K562 (cell line): ENCODE measurements around the gene AOC3. TPM values are rescaled to one million over a fixed set of nuclear protein-coding genes. Genes with fewer than 3 reads are reported as not detected.
A peak's percentile ranks its signal among the peaks of the same experiment; 100 is the strongest.

ENCODE experiments used
- ARID3B ChIP-seq: fragments of 250-450 bp; sonication (Bioruptor Pico); IDR thresholded peaks from 2 replicates; pipeline ENCODE4 v1.4.0; 2020; ENCODE audit warnings: borderline replicate concordance
- CREBBP ChIP-seq: IDR thresholded peaks from one replicate; pipeline ENCODE4 v1.6.1; 2012; ENCODE audit warnings: low read depth, mild to moderate bottlenecking, control low read depth, inconsistent platforms, low read length
- ESRRB ChIP-seq: fragments of 250-450 bp; sonication (Bioruptor Pico); IDR thresholded peaks from 2 replicates; pipeline ENCODE4 v1.5.0; 2020; ENCODE audit warnings: mild to moderate bottlenecking, moderate library complexity, borderline replicate concordance
- FOXJ3 ChIP-seq: sonication (generic); formaldehyde crosslinking; IDR thresholded peaks from 2 replicates; pipeline ENCODE4 v1.4.0; 2020; ENCODE audit warnings: mild to moderate bottlenecking, missing genetic modification reagents
- FOXO4 ChIP-seq: fragments of 450-650 bp; formaldehyde crosslinking; IDR thresholded peaks from 2 replicates; pipeline ENCODE4 v1.4.0; 2020; ENCODE audit warnings: mild to moderate bottlenecking, moderate library complexity
- GABPB2 ChIP-seq: fragments of 250-450 bp; sonication (Bioruptor Pico); conservative IDR thresholded peaks from 2 replicates; pipeline ENCODE4 v1.5.1; 2021; ENCODE audit warnings: mild to moderate bottlenecking
- IRF2 ChIP-seq: sonication (generic); formaldehyde crosslinking; IDR thresholded peaks from 2 replicates; pipeline ENCODE4 v1.8.1; 2022; ENCODE audit warnings: mild to moderate bottlenecking, missing genetic modification reagents
- MTA3 ChIP-seq: fragments of 450-650 bp; formaldehyde crosslinking; IDR thresholded peaks from 2 replicates; pipeline ENCODE4 v1.6.1; 2017; ENCODE audit warnings: mild to moderate bottlenecking, borderline replicate concordance
- NR3C1 ChIP-seq: sonication (generic); formaldehyde crosslinking; IDR thresholded peaks from 2 replicates; pipeline ENCODE4 v1.8.1; 2022; ENCODE audit warnings: missing genetic modification reagents
- PML ChIP-seq: IDR thresholded peaks from 2 replicates; pipeline ENCODE4 v1.6.1; 2012; ENCODE audit warnings: low read length, inconsistent platforms
- POLR2AphosphoS5 ChIP-seq: IDR thresholded peaks from 2 replicates; pipeline ENCODE4 v1.6.1; 2011; ENCODE audit warnings: mild to moderate bottlenecking, low read depth, low read length, moderate library complexity; ENCODE audit not compliant: control insufficient read depth, insufficient read depth
- SP2 ChIP-seq: IDR thresholded peaks from 2 replicates; pipeline ENCODE4 v1.6.1; 2011; ENCODE audit warnings: mild to moderate bottlenecking, low read depth, low read length, moderate library complexity; ENCODE audit not compliant: poor library complexity, severe bottlenecking; ENCODE audit errors: extremely low read depth
- USF2 ChIP-seq: sonication (generic); formaldehyde crosslinking; IDR thresholded peaks from 2 replicates; pipeline ENCODE4 v1.5.0; 2020; ENCODE audit warnings: missing genetic modification reagents
- ZNF124 ChIP-seq: sonication (generic); formaldehyde crosslinking; IDR thresholded peaks from 2 replicates; pipeline ENCODE4 v1.8.1; 2022; ENCODE audit warnings: missing genetic modification reagents
- ZNF347 ChIP-seq: fragments of 450-650 bp; formaldehyde crosslinking; IDR thresholded peaks from 2 replicates; pipeline ENCODE4 v1.4.0; 2020; ENCODE audit warnings: low read depth, mild to moderate bottlenecking, moderate library complexity
- ZNF76 ChIP-seq: fragments of 250-450 bp; sonication (Bioruptor Pico); IDR thresholded peaks from 2 replicates; pipeline ENCODE4 v1.4.0; 2020; ENCODE audit warnings: mild to moderate bottlenecking, moderate library complexity, borderline replicate concordance
- ZNF780A ChIP-seq: fragments of 250-450 bp; sonication (Bioruptor Pico); IDR thresholded peaks from 2 replicates; pipeline ENCODE4 v1.5.0; 2021; ENCODE audit warnings: mild to moderate bottlenecking
- ZNF79 ChIP-seq: fragments of 250-450 bp; sonication (Bioruptor Pico); IDR thresholded peaks from 2 replicates; pipeline ENCODE4 v1.4.0; 2020; ENCODE audit warnings: low read depth, mild to moderate bottlenecking, moderate library complexity
- polyA plus RNA-seq, 8 experiments: library from polyadenylated mRNA; depleted of rRNA in 4 of 8; stranded (reverse) in 5 of 8; unstranded in 3 of 8; fragments of >200 nt; fragmentation: Nextera tagmentation in 2 of 8; fragmentation: Illumina TruSeq in 1 of 8; extraction: Ambion mirVana in 2 of 8; extraction: Trizol in 1 of 8; gene quantifications; 2 replicates each; pipeline versions ENCODE4 v1.2.1 to v1.2.3, GENCODE V29; 2011 to 2014; ENCODE audit warnings: inconsistent platforms in 1 of 8, missing spikeins in 1 of 8
- total RNA-seq, 7 experiments: library from RNA; depleted of rRNA in 6 of 7; stranded (reverse); fragments of >200 nt in 6 of 7; fragmentation: Illumina TruSeq in 2 of 7; extraction: Trizol in 2 of 7; gene quantifications; 2 replicates each; pipeline versions ENCODE4 v1.2.1 to v1.2.3, GENCODE V29; 2011 to 2021; ENCODE audit warnings: low replicate concordance in 1 of 7
- TF ChIP-seq, protein P1 (sequence below): fragments of 450-650 bp; IDR thresholded peaks from 2 replicates; pipeline ENCODE4 v1.7.1; 2018; ENCODE audit warnings: mild to moderate bottlenecking, low read depth; ENCODE audit not compliant: partially characterized antibody
- TF ChIP-seq, protein P2 (sequence below): fragments of 450-650 bp; IDR thresholded peaks from 2 replicates; pipeline ENCODE4 v1.6.1; 2016

Gene AOC3
- total and polyA plus RNA-seq, 9 of the 15 experiments (the other 6 are each of a cell fraction or from before 2014, with no cell fraction given) = 0.09 to 0.42 (median 0.22) TPM; not detected in 3

GRCh38 chr17:42832934-42833766 lies 17.8 kb upstream of the AOC3 start, which contains the start of gene PSME3 (continued):
- TF ChIP-seq ZNF79 (CRISPR knock-in tag) (no peak), GABPB2 (CRISPR knock-in tag) (no peak), SP2 (no peak), ZNF124 (no peak), ZNF780A (no peak), ZNF76 (CRISPR knock-in tag) (no peak), NR3C1 (CRISPR knock-in tag) (no peak), ZNF347 (no peak), CREBBP (no peak), MTA3 (peak; percentile 66; the same call in 1 of the 2 replicates), ARID3B (CRISPR knock-in tag) (no peak), USF2 (CRISPR knock-in tag) (peak; percentile 62), FOXO4 (CRISPR knock-in tag) (no peak), IRF2 (no peak), ESRRB (no peak), PML (peak; percentile 52; the same call in 1 of the 2 replicates), POLR2AphosphoS5 (peak; percentile 77; the same call in 1 of the 2 replicates), FOXJ3 (no peak)
- TF ChIP-seq, protein P1, sequence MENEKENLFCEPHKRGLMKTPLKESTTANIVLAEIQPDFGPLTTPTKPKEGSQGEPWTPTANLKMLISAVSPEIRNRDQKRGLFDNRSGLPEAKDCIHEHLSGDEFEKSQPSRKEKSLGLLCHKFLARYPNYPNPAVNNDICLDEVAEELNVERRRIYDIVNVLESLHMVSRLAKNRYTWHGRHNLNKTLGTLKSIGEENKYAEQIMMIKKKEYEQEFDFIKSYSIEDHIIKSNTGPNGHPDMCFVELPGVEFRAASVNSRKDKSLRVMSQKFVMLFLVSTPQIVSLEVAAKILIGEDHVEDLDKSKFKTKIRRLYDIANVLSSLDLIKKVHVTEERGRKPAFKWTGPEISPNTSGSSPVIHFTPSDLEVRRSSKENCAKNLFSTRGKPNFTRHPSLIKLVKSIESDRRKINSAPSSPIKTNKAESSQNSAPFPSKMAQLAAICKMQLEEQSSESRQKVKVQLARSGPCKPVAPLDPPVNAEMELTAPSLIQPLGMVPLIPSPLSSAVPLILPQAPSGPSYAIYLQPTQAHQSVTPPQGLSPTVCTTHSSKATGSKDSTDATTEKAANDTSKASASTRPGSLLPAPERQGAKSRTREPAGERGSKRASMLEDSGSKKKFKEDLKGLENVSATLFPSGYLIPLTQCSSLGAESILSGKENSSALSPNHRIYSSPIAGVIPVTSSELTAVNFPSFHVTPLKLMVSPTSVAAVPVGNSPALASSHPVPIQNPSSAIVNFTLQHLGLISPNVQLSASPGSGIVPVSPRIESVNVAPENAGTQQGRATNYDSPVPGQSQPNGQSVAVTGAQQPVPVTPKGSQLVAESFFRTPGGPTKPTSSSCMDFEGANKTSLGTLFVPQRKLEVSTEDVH = peak; percentile 93
- TF ChIP-seq, protein P2, sequence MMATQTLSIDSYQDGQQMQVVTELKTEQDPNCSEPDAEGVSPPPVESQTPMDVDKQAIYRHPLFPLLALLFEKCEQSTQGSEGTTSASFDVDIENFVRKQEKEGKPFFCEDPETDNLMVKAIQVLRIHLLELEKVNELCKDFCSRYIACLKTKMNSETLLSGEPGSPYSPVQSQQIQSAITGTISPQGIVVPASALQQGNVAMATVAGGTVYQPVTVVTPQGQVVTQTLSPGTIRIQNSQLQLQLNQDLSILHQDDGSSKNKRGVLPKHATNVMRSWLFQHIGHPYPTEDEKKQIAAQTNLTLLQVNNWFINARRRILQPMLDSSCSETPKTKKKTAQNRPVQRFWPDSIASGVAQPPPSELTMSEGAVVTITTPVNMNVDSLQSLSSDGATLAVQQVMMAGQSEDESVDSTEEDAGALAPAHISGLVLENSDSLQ = no peak
